D721Med (cell line): ENCODE results near the gene LEKR1.

Source experiments
- DNase-seq: peaks from one replicate; pipeline ENCODE4 v3.0.0; 2011; ENCODE audit warnings: low spot score; ENCODE audit not compliant: insufficient read length
- FAIRE-seq: peaks from 2 replicates; lab custom pipeline; 2011; peaks lifted over from hg19 to GRCh38; lab: Jason Lieb, UNC
- TF ChIP-seq, protein P1 (sequence below): IDR thresholded peaks from 2 replicates; pipeline ENCODE4 v1.5.1; 2012; ENCODE audit warnings: mild to moderate bottlenecking, control low read depth; ENCODE audit not compliant: insufficient read depth; ENCODE audit errors: missing control alignments

The LEKR1 gene

DNA sequence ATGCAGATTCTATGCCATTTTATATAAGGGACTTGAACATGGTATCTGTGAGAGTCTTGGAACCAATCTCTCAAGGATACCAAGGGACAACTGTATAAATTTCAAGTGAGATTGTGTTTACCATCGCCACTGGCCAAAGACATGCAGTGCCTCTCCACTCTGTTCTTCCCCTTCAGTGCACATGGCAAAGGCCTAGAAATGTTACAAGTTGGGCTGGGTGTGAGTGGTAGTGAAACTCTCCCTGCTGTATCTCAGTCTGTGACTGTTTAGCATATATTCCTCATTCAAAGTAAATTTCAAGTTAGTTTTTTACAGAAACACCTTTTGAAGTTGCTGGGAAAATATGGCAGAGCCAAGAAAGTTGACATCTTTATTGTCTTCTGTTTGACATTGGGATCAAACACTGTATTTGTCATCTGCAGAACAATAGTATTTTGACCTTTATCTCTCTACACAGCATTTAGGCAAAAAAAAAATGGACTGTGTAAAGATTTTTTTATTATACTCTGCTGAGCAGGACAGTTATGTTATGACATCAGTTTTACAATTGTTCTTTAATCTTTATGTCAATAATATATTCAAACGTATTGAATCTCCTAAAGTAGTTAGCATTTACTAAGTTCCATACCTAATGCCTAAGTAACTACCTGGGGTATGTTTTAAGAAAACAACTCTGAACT is 232.4 kb downstream of the LEKR1 start:
- no peak for FAIRE-seq
- TF ChIP-seq, protein P1, sequence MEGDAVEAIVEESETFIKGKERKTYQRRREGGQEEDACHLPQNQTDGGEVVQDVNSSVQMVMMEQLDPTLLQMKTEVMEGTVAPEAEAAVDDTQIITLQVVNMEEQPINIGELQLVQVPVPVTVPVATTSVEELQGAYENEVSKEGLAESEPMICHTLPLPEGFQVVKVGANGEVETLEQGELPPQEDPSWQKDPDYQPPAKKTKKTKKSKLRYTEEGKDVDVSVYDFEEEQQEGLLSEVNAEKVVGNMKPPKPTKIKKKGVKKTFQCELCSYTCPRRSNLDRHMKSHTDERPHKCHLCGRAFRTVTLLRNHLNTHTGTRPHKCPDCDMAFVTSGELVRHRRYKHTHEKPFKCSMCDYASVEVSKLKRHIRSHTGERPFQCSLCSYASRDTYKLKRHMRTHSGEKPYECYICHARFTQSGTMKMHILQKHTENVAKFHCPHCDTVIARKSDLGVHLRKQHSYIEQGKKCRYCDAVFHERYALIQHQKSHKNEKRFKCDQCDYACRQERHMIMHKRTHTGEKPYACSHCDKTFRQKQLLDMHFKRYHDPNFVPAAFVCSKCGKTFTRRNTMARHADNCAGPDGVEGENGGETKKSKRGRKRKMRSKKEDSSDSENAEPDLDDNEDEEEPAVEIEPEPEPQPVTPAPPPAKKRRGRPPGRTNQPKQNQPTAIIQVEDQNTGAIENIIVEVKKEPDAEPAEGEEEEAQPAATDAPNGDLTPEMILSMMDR, result no peak
- DNase-seq, result no peak

DNA sequence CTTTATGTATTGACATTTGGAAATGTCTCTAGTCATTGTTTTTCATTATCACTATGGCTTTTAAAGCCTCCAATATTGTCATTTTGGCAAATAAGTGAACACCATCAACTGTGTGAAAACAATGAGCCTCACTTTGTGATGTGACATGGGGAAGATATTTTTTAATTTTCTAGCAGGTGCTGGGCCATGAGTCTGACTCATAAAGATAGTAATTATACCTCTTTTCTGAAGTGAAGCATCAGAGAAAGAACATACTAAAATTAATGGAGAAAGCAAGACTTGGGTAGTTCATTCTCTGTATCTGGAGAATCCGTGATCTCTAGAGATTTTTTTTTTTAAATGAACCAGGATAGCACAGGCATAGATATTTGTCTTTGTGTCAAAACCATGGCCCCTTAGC is 233.0 kb downstream of the LEKR1 start:
- no peak for FAIRE-seq

DNA sequence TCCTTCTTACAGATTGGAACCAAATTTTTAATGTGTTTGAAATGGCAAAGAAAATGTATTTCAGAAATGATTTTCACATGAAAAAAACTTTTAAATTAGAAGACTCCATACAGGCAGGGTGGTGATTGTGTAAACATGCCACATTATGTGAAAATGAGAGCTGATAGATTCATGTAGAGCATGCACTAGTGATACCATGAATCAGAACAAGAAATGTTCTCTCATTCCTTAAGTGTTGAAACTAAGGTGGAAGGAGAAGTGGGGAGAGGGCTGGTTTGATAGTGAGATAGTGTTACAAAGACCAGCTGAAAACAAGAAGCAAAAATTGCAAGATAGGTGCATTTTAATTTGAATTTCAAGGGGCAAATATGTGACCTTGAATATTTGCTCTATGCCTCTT is 233.5 kb downstream of the LEKR1 start:
- TF ChIP-seq, protein P1, result no peak
- DNase-seq, result no peak
- FAIRE-seq, result no peak

More for the DNA sequence above, 233.0 kb downstream of the LEKR1 start:
- no peak for DNase-seq
- TF ChIP-seq, protein P1, result no peak

DNA sequence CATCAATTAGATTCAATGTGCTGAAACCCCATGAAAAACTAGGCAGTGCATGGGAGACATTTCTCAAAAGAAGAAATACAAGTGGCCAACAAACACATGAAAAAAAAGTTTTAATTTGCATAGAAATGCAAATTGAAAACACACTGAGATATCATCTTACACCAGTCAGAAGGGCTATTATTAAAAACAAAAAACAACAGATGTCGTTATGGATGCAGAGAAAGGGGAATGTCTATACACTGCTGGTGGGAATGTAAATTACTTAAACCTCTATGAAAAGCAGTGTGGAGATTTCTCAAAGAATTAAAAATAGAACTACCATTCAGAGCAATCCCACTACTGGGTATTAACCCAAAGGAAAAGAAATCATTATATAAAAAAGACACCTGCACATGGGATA is 235.1 kb downstream of the LEKR1 start:
- no peak for DNase-seq

DNA sequence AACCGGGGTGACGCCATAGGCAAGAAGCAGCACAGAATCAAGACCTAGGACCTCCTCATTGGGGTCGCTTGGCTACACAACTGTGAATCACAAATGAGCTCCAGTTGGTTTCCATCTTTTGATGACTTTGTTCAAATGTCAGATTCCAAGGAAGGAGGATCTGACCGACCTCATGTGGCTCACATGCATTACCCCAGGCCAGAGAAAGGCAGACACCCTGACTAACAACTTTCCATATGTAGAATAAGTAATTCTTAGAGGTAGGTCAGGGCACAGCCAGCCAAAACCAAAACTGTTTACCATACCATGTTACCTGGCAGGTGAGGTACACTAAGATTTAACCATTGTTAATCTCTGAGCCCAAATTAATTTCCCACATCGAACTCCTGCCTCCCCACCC is 237.3 kb downstream of the LEKR1 start:
- no peak for DNase-seq
- FAIRE-seq, result no peak

More for the DNA sequence above, 235.1 kb downstream of the LEKR1 start:
- TF ChIP-seq, protein P1, result no peak
- FAIRE-seq, result no peak

DNA sequence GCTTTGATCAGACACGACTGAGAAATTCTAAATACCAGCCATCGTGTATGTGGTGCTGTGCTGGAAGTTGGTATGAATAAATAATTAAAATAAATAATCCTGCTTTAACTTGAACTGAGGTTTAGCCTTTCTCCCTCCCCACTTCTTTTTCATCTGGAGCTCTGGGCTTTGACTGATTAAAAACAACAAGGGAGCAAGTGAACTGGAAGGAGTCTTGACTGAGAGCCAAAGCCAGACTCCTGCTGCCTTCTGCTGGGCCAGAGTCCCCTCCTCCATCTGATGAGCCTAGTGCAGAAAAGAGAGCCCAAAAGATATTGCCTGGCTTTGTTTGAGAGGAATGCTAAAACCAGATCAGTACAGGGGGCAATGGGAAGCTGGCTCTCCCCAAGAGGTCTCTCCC is 237.8 kb downstream of the LEKR1 start:
- TF ChIP-seq, protein P1, result no peak
- FAIRE-seq (no peak), DNase-seq (no peak)

More for the DNA sequence above, 237.3 kb downstream of the LEKR1 start:
- TF ChIP-seq, protein P1, result no peak

DNA sequence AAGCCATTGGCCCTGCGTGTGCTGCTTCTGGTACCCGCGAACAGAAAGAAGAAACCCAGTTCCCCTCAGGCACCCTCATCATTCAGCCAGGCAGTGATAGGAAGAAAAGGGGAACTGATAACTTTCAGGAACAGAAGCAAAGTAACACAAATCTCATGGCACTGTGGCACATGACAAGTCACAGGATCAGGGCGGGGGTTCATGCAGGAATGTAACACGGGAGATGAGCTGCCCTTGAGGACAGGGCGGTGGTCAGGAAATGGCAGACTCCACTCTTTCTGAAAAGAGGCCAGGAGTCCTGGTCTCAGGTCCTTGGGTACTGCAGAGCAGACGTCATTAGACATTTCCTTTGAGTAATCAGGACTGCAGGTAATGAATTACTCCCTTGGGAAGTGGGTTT is 238.2 kb downstream of the LEKR1 start:
- DNase-seq (no peak), FAIRE-seq (no peak)
- TF ChIP-seq, protein P1, result no peak
